HG03108 (cell line): ENCODE results near the gene MELK.
"Not testable (repeated sequence)": the region's sequence is repeated elsewhere in the genome, so short reads cannot be mapped to it uniquely, and the experiment has no call there.

Experiments used
- ATAC-seq: cut with Tn5 transposase; IDR thresholded peaks from one replicate; pipeline ENCODE4 v1.9.1; 2021; ENCODE audit warnings: moderate library complexity; ENCODE audit not compliant: unreplicated experiment

MELK gene

GRCh38 chr9:36572515-36573418 lies at the start of gene MELK:
Gene MELK, plus strand, starts transcription at chr9:36572895. Its CDS starts 8,787 bp downstream, at chr9:36581682.
- ATAC-seq: peak; percentile 61

GRCh38 chr9:36530224-36530623 lies 42.5 kb upstream of the MELK start:
- ATAC-seq: no peak

DNA sequence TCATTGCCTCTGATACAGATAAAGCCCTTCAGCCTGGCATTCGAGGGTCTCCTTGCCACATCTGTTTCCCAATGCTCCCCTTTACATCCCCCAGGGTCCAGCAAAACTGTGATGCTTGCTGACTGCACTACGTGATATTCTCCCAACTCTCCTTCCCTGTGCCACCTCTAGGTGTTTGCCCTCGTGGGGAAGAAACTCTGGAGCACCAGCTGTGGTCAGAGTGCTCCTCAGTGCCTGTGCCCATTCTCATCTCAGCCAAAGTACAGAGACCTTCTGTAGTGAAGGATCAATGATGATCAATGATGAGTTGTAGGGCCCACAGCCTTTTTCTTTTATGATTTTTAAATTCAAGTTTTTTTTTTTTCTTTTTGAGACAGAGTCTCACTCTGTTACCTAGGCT lies 40.3 kb upstream of the MELK start:
- ATAC-seq: no peak

DNA sequence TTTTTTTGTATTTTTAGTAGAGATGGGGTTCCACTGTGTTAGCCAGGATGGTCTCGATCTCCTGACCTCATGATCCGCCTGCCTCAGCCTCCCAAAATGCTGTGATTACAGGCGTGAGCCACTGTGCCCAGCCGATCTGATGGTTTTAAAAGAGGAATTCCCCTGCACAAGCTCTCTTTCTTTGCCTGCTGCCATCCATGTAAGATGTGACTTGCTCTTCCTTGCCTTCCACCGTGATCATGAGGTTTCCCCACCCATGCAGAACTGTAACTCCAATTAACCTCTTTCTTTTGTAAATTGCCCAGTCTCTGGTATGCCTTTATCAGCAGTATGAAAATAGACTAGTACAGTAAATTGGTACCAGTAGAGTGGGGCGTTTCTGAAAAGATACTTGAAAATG lies 39.0 kb upstream of the MELK start:
- not testable (repeated sequence) for ATAC-seq

GRCh38 chr9:36535107-36535506 lies 37.6 kb upstream of the MELK start:
- no peak for ATAC-seq

DNA sequence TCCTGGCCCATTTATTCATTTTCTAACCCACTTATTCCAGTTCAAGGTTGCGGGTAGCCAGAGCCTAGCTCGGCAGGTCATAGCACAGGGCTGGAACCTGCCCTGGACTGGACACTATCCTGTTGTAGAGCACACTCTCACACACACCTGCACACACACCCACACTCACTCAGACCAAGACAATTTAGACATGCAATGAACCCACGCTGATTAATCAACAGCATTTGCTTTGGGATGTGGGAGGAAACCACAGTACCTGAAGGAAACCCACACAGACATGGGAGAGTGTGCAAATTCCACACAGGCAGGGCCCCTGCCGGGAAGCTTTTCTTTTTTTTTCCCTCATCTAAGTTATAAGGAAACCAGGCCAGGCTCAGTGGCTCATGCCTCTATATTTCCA lies 34.8 kb upstream of the MELK start:
- no peak for ATAC-seq

- no peak for ATAC-seq
These were observed 30.3 kb upstream of the MELK start for GRCh38 chr9:36542355-36542754.

- no peak for ATAC-seq
These were observed 28.8 kb upstream of the MELK start for GRCh38 chr9:36543916-36544315.

GRCh38 chr9:36547598-36547997 lies 25.1 kb upstream of the MELK start:
- no peak for ATAC-seq

GRCh38 chr9:36548454-36548853 lies 24.2 kb upstream of the MELK start:
- no peak for ATAC-seq

DNA sequence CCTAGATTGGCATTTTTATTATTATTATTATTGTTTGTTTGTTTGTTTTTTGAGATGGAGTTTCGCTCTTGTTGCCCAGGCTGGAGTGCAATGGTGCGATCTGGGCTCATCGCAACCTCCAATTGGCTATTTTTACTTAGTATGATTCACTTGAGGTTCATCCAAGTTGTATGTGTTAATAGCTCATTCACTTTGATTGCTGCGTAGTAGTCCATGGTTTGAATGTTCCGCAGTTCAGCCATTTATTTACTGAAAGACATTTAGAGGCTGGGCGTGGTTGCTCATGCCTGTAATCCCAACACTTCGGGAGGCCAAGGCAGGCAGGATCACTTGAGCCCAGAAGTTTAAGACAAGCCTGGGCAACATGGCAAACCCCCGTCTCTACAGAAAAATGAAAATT lies 22.6 kb upstream of the MELK start:
- ATAC-seq: no peak

DNA sequence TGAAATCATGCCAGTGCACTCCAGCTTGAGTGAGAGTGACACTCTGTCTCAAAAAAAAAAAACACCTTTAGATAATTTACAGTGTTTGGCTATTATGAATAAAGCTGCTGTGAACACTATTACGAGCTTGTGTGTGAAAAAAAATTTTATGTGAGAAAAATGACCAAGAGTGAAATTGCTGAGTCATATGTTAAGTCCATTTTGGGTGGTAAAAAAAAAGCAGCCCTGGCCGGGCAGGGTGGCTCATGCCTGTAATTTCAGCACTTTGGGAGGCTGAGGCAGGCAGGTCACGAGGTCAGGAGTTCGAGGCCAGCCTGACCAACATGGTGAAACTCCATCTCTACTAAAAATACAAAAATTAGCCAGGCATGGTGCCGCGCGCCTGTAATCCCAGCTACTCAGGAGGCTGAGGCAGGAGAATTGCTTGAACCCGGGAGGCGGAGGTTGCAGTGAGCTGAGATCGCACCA lies 22.0 kb upstream of the MELK start:
- ATAC-seq: peak; percentile 56

DNA sequence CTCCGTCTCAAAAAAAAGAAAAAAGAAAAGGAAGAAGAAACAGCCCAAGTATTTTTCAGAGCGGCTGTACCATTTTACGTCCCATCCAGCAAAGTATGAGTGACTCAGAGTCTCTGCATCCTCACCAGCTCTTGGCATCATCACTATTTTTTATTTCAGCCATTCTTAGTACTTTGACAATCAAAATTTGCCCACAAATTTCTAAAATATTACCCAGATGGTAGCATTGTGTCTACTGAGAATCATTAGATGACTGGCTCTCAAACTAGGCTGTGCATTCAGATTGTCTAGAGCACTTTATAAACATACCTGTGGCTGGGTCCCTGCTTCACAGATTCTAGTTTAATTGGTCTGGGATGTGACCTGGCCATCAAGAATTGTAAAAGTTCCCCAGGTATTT lies 21.6 kb upstream of the MELK start:
- ATAC-seq: no peak

DNA sequence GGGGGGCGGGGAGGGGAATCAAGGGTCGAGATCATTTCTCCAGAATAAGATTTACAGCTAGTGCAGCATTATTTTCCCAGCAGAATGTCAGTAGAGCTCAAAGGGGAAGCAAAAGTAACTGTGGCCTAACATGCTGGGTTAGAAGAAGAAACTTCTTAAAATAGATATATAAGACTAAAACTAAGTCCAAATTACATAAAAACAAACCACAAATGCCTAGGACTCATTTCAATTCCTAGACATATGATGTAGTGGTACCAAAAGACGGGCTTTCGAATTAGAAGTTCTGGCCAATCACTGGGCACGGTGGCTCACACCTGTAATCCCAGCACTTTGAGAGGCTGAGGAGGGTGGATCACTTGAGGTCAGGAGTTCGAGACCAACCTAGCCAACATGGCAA lies 20.8 kb upstream of the MELK start:
- ATAC-seq: no peak

GRCh38 chr9:36559036-36559695 lies 13.5 kb upstream of the MELK start:
- no peak for ATAC-seq

- ATAC-seq: no peak
These were observed 11.9 kb upstream of the MELK start for GRCh38 chr9:36560771-36561170.

- ATAC-seq: not testable (repeated sequence)
These were observed 9.9 kb upstream of the MELK start for GRCh38 chr9:36562801-36563200.

DNA sequence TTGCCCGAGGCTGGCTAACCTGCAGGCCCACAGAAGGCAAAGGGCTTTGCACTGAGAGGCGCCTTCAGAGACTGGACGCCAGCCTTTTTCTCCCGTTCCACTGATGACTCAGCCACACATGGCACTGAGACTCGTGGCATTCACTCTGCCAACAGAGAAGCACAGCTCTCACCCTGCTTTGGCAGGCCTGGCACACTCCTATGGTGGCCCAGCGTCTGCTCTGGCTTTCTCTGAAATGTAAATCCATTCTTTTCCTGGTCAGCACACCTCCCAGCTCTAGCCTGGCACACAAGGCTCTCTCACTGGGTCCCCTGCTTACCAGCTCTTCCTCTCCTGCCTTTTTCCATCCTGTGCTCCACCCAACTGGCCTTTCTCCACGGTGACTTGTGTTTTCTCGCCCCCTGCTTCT lies 5.9 kb upstream of the MELK start:
- no peak for ATAC-seq

DNA sequence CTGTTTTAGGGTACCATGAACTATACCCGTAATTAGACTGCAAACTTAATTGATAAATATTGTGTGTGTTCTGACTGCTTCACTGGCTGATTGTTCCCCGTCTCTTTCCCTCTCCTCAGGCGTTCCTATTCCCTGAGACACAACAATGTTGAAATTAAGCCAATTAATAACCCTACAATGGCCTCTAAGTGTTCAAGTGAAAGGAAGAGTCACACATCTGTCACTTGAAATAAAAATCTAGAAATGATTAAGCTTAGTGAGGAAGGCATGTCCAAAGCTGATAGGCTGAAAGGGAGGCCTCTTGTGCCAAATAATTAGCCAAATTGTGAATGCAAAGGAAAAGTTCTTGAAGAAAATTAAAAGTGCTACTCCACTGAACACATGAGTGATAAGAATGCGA lies 4.0 kb upstream of the MELK start:
- not testable (repeated sequence) for ATAC-seq

- ATAC-seq: no peak
These were observed 1.4 kb upstream of the MELK start for GRCh38 chr9:36571333-36571732.

- not testable (repeated sequence) for ATAC-seq
These were observed 1.4 kb downstream of the MELK start for GRCh38 chr9:36574045-36574444.

- ATAC-seq: no peak
These were observed 2.8 kb downstream of the MELK start for GRCh38 chr9:36575411-36575882.
